GM12878 (cell line): Measurements from ENCODE around the gene LZTFL1. TPM values are rescaled to one million over a fixed set of nuclear protein-coding genes. Genes with fewer than 3 reads are reported as not detected.

Source experiments
- BCL3 ChIP-seq: IDR thresholded peaks from 2 replicates; pipeline ENCODE4 v1.6.1; 2011; ENCODE audit warnings: borderline replicate concordance, low read depth, mild to moderate bottlenecking, moderate library complexity, low read length; ENCODE audit not compliant: insufficient read depth, poor library complexity, severe bottlenecking
- BMI1 ChIP-seq: fragments of 450-650 bp; IDR thresholded peaks from 2 replicates; pipeline ENCODE4 v1.6.1; 2016; ENCODE audit warnings: mild to moderate bottlenecking, moderate library complexity, borderline replicate concordance
- CEBPB ChIP-seq, 2 experiments: fragments of 150-350 bp in 1 of 2; IDR thresholded peaks; 2 replicates each; pipeline ENCODE4 v1.6.1; 2012 to 2014; ENCODE audit warnings: low read depth in 2 of 2, low read length in 2 of 2, borderline replicate concordance in 1 of 2, inconsistent platforms in 1 of 2
- CREB1 ChIP-seq: IDR thresholded peaks from 2 replicates; pipeline ENCODE4 v1.6.1; 2012; ENCODE audit warnings: low read depth, mild to moderate bottlenecking, inconsistent platforms
- E2F8 ChIP-seq: fragments of 450-650 bp; IDR thresholded peaks from 2 replicates; pipeline ENCODE4 v1.6.1; 2018; ENCODE audit warnings: mild to moderate bottlenecking, low read depth, moderate library complexity; ENCODE audit not compliant: partially characterized antibody
- FOS ChIP-seq: IDR thresholded peaks from 3 replicates; pipeline ENCODE4 v1.6.1; 2011; ENCODE audit warnings: borderline replicate concordance; ENCODE audit not compliant: insufficient read length; ENCODE audit errors: extremely low read depth
- MAX ChIP-seq: IDR thresholded peaks from 2 replicates; pipeline ENCODE4 v1.6.1; 2012; ENCODE audit warnings: low read depth, low read length, improper control_type of control experiment
- MLLT1 ChIP-seq: fragments of 450-650 bp; IDR thresholded peaks from 2 replicates; pipeline ENCODE4 v1.6.1; 2016; ENCODE audit warnings: mild to moderate bottlenecking
- MTA3 ChIP-seq: IDR thresholded peaks from 2 replicates; pipeline ENCODE4 v1.6.1; 2012; ENCODE audit warnings: low read length, inconsistent platforms, borderline replicate concordance
- PBX3 ChIP-seq: IDR thresholded peaks from 2 replicates; pipeline ENCODE4 v1.6.1; 2011; ENCODE audit warnings: mild to moderate bottlenecking, low read depth, low read length, moderate library complexity; ENCODE audit not compliant: insufficient replicate concordance
- POLR2A ChIP-seq: IDR thresholded peaks from 2 replicates; pipeline ENCODE4 v1.6.1; 2011; ENCODE audit warnings: low read depth, mild to moderate bottlenecking, low read length
- RELB ChIP-seq: fragments of 450-650 bp; IDR thresholded peaks from 2 replicates; pipeline ENCODE4 v1.6.1; 2017; ENCODE audit warnings: low read depth, mild to moderate bottlenecking, moderate library complexity
- RUNX3 ChIP-seq: IDR thresholded peaks from 2 replicates; pipeline ENCODE4 v1.6.1; 2012; ENCODE audit warnings: low read length, inconsistent platforms
- SIN3A ChIP-seq: IDR thresholded peaks from 2 replicates; pipeline ENCODE4 v1.6.1; 2012; ENCODE audit warnings: low read depth, low read length, improper control_type of control experiment
- SKIL ChIP-seq: fragments of 450-650 bp; IDR thresholded peaks from 2 replicates; pipeline ENCODE4 v1.6.1; 2017; ENCODE audit warnings: mild to moderate bottlenecking, low read depth, inconsistent platforms; ENCODE audit not compliant: poor library complexity, severe bottlenecking
- STAT3 ChIP-seq: IDR thresholded peaks from 2 replicates; pipeline ENCODE4 v1.6.1; 2011; ENCODE audit warnings: low read depth, low read length, improper control_type of control experiment
- YBX1 ChIP-seq: fragments of 450-650 bp; IDR thresholded peaks from 2 replicates; pipeline ENCODE4 v1.6.1; 2016; ENCODE audit warnings: antibody characterized with exemption
- YY1 ChIP-seq: IDR thresholded peaks from 2 replicates; pipeline ENCODE4 v1.6.1; 2011; ENCODE audit warnings: low read depth, mild to moderate bottlenecking, low read length
- polyA plus RNA-seq, 11 experiments: library from polyadenylated mRNA; depleted of rRNA in 4 of 11; unstranded in 6 of 11; stranded (reverse) in 5 of 11; fragments of >200 nt; fragmentation: Nextera tagmentation in 4 of 11; fragmentation: Illumina TruSeq in 1 of 11; extraction: Ambion mirVana in 4 of 11; extraction: Trizol in 1 of 11; gene quantifications; 1 replicate in 1 of 11; 2 replicates in 10 of 11; pipeline versions ENCODE4 v1.2.1 to v1.2.3, GENCODE V29; 2011 to 2016; ENCODE audit warnings: inconsistent platforms in 2 of 11, missing spikeins in 2 of 11, low read depth in 1 of 11
- total RNA-seq, 4 experiments: library from RNA; depleted of rRNA in 3 of 4; stranded (reverse); fragments of >200 nt in 3 of 4; fragmentation: Illumina TruSeq in 1 of 4; extraction: Trizol in 1 of 4; gene quantifications; 2 replicates each; pipeline versions ENCODE4 v1.2.1 to v1.2.3, GENCODE V29; 2013 to 2021

Gene LZTFL1
- total and polyA plus RNA-seq, 10 of the 15 experiments (the other 5 are each of a cell fraction or from before 2014, with no cell fraction given): 9.8 to 74.1 (median 11.9) TPM

GRCh38 chr3:45841757-45842491 lies at the start of gene LZTFL1 (continued):
- TF ChIP-seq CREB1 (peak; percentile 79), SIN3A (peak; percentile 98), BMI1 (peak; percentile 98), PBX3 (peak; percentile 32), CEBPB (IDR thresholded peaks at IDR 0.05; ENCODE audit: borderline replicate concordance in 1 of 2, low read depth in 2 of 2, low read length in 2 of 2) (peak; percentile 99 to 100), MLLT1 (peak; percentile 80), SKIL (no peak), BCL3 (peak; percentile 31), MAX (peak; percentile 93), YY1 (peak; percentile 62), E2F8 (peak; percentile 45), YBX1 (no peak), POLR2A (peak; percentile 79), MTA3 (no peak), RUNX3 (peak; percentile 44; the same call in 1 of the 2 replicates), RELB (peak; percentile 38; the same call in 1 of the 2 replicates), STAT3 (no peak), FOS (peak; percentile 65)
